ENCODE data around the gene CCDC102B.

Gene CCDC102B

GRCh38 chr18:68843473-68844089 lies 45.7 kb downstream of the CCDC102B start:
- Histone ChIP-seq H3K4me3 (ENCODE audit: low read depth in 1 of 2, low read length in 2 of 2) (no peak overlapping the region), H3K27ac (ENCODE audit: low read depth, low read length) (no peak overlapping the region), H3K9me3 (ENCODE audit: control insufficient read depth in 1 of 2, low read length in 2 of 2) (no peaks in the 10 kb centered on the region), H3K27me3 (ENCODE audit: control insufficient read depth in 1 of 2, insufficient read depth in 2 of 2, low read length in 2 of 2) (no peaks in the 10 kb centered on the region), H3K4me1 (ENCODE audit: control insufficient read depth in 1 of 2, insufficient read depth in 2 of 2, low read length in 2 of 2) (no peaks in the 10 kb centered on the region), H3K9ac (ENCODE audit: low read depth in 1 of 2, low read length in 2 of 2) (no peak overlapping the region), H3K36me3 (ENCODE audit: control insufficient read depth in 1 of 2, insufficient read depth in 2 of 2, low read length in 2 of 2) (no peaks in the 10 kb centered on the region)

- Histone ChIP-seq H3K27me3 (ENCODE audit: control insufficient read depth in 1 of 2, insufficient read depth in 2 of 2, low read length in 2 of 2) (no peaks in the 10 kb centered on the region), H3K4me1 (ENCODE audit: control insufficient read depth in 1 of 2, insufficient read depth in 2 of 2, low read length in 2 of 2) (no peaks in the 10 kb centered on the region), H3K36me3 (ENCODE audit: control insufficient read depth in 1 of 2, insufficient read depth in 2 of 2, low read length in 2 of 2) (no peaks in the 10 kb centered on the region), H3K4me3 (ENCODE audit: low read depth in 1 of 2, low read length in 2 of 2) (no peak overlapping the region), H3K27ac (ENCODE audit: low read depth, low read length) (no peak overlapping the region), H3K9me3 (ENCODE audit: control insufficient read depth in 1 of 2, low read length in 2 of 2) (no peaks in the 10 kb centered on the region), H3K9ac (ENCODE audit: low read depth in 1 of 2, low read length in 2 of 2) (no peak overlapping the region)
Observed at GRCh38 chr18:68847219-68847837, 49.4 kb downstream of the CCDC102B start.

- Histone ChIP-seq H3K4me3 (ENCODE audit: low read depth in 1 of 2, low read length in 2 of 2) (no peak overlapping the region), H3K9ac (ENCODE audit: low read depth in 1 of 2, low read length in 2 of 2) (no peak overlapping the region), H3K36me3 (ENCODE audit: control insufficient read depth in 1 of 2, insufficient read depth in 2 of 2, low read length in 2 of 2) (no peaks in the 10 kb centered on the region)
Observed at GRCh38 chr18:68848242-68848641, 50.4 kb downstream of the CCDC102B start.

GRCh38 chr18:68854786-68855391 lies 57.0 kb downstream of the CCDC102B start:
- Histone ChIP-seq H3K4me3 (ENCODE audit: low read depth in 1 of 2, low read length in 2 of 2) (no peak overlapping the region), H3K36me3 (ENCODE audit: control insufficient read depth in 1 of 2, insufficient read depth in 2 of 2, low read length in 2 of 2) (no peaks in the 10 kb centered on the region), H3K4me1 (ENCODE audit: control insufficient read depth in 1 of 2, insufficient read depth in 2 of 2, low read length in 2 of 2) (no peaks in the 10 kb centered on the region), H3K27me3 (ENCODE audit: control insufficient read depth in 1 of 2, insufficient read depth in 2 of 2, low read length in 2 of 2) (no peaks in the 10 kb centered on the region), H3K9ac (ENCODE audit: low read depth in 1 of 2, low read length in 2 of 2) (no peak overlapping the region), H3K27ac (ENCODE audit: low read depth, low read length) (no peak overlapping the region), H3K9me3 (ENCODE audit: control insufficient read depth in 1 of 2, low read length in 2 of 2) (no peaks in the 10 kb centered on the region)

More at GRCh38 chr18:68848242-68848641, 50.4 kb downstream of the CCDC102B start:
- no peaks in the 10 kb centered on the region for H3K4me1 ChIP-seq (ENCODE audit: control insufficient read depth in 1 of 2, insufficient read depth in 2 of 2, low read length in 2 of 2)
- H3K9me3 ChIP-seq (ENCODE audit: control insufficient read depth in 1 of 2, low read length in 2 of 2) = no peaks in the 10 kb centered on the region
- no peak overlapping the region for H3K27ac ChIP-seq (ENCODE audit: low read depth, low read length)
- no peaks in the 10 kb centered on the region for H3K27me3 ChIP-seq (ENCODE audit: control insufficient read depth in 1 of 2, insufficient read depth in 2 of 2, low read length in 2 of 2)

- no peak overlapping the region for H3K9ac ChIP-seq (ENCODE audit: low read depth in 1 of 2, low read length in 2 of 2)
- no peak overlapping the region for H3K4me3 ChIP-seq (ENCODE audit: low read depth in 1 of 2, low read length in 2 of 2)
- no peaks in the 10 kb centered on the region for H3K4me1 ChIP-seq (ENCODE audit: control insufficient read depth in 1 of 2, insufficient read depth in 2 of 2, low read length in 2 of 2)
- no peaks in the 10 kb centered on the region for H3K36me3 ChIP-seq (ENCODE audit: control insufficient read depth in 1 of 2, insufficient read depth in 2 of 2, low read length in 2 of 2)
- no peaks in the 10 kb centered on the region for H3K27me3 ChIP-seq (ENCODE audit: control insufficient read depth in 1 of 2, insufficient read depth in 2 of 2, low read length in 2 of 2)
- H3K27ac ChIP-seq (ENCODE audit: low read depth, low read length) = no peak overlapping the region
- no peaks in the 10 kb centered on the region for H3K9me3 ChIP-seq (ENCODE audit: control insufficient read depth in 1 of 2, low read length in 2 of 2)
Observed at GRCh38 chr18:68855491-68855890, 57.6 kb downstream of the CCDC102B start.

- Histone ChIP-seq H3K9ac (ENCODE audit: low read depth in 1 of 2, low read length in 2 of 2) (no peak overlapping the region), H3K36me3 (ENCODE audit: control insufficient read depth in 1 of 2, insufficient read depth in 2 of 2, low read length in 2 of 2) (no peaks in the 10 kb centered on the region), H3K9me3 (ENCODE audit: control insufficient read depth in 1 of 2, low read length in 2 of 2) (no peaks in the 10 kb centered on the region), H3K4me3 (ENCODE audit: low read depth in 1 of 2, low read length in 2 of 2) (no peak overlapping the region), H3K4me1 (ENCODE audit: control insufficient read depth in 1 of 2, insufficient read depth in 2 of 2, low read length in 2 of 2) (no peaks in the 10 kb centered on the region), H3K27ac (ENCODE audit: low read depth, low read length) (no peak overlapping the region), H3K27me3 (ENCODE audit: control insufficient read depth in 1 of 2, insufficient read depth in 2 of 2, low read length in 2 of 2) (no peaks in the 10 kb centered on the region)
Observed at GRCh38 chr18:68861365-68861764, 63.5 kb downstream of the CCDC102B start.

GRCh38 chr18:68865021-68865420 lies 67.1 kb downstream of the CCDC102B start:
- Histone ChIP-seq H3K9me3 (ENCODE audit: control insufficient read depth in 1 of 2, low read length in 2 of 2) (no peaks in the 10 kb centered on the region), H3K4me3 (ENCODE audit: low read depth in 1 of 2, low read length in 2 of 2) (no peak overlapping the region), H3K27me3 (ENCODE audit: control insufficient read depth in 1 of 2, insufficient read depth in 2 of 2, low read length in 2 of 2) (no peaks in the 10 kb centered on the region), H3K27ac (ENCODE audit: low read depth, low read length) (no peak overlapping the region), H3K9ac (ENCODE audit: low read depth in 1 of 2, low read length in 2 of 2) (no peak overlapping the region), H3K36me3 (ENCODE audit: control insufficient read depth in 1 of 2, insufficient read depth in 2 of 2, low read length in 2 of 2) (no peaks in the 10 kb centered on the region), H3K4me1 (ENCODE audit: control insufficient read depth in 1 of 2, insufficient read depth in 2 of 2, low read length in 2 of 2) (no peaks in the 10 kb centered on the region)

GRCh38 chr18:68865503-68865902 lies 67.6 kb downstream of the CCDC102B start:
- H3K36me3 ChIP-seq (ENCODE audit: control insufficient read depth in 1 of 2, insufficient read depth in 2 of 2, low read length in 2 of 2) = no peaks in the 10 kb centered on the region
- no peaks in the 10 kb centered on the region for H3K27me3 ChIP-seq (ENCODE audit: control insufficient read depth in 1 of 2, insufficient read depth in 2 of 2, low read length in 2 of 2)
- H3K9me3 ChIP-seq (ENCODE audit: control insufficient read depth in 1 of 2, low read length in 2 of 2) = no peaks in the 10 kb centered on the region
- no peaks in the 10 kb centered on the region for H3K4me1 ChIP-seq (ENCODE audit: control insufficient read depth in 1 of 2, insufficient read depth in 2 of 2, low read length in 2 of 2)
- no peak overlapping the region for H3K9ac ChIP-seq (ENCODE audit: low read depth in 1 of 2, low read length in 2 of 2)
- no peak overlapping the region for H3K4me3 ChIP-seq (ENCODE audit: low read depth in 1 of 2, low read length in 2 of 2)
- no peak overlapping the region for H3K27ac ChIP-seq (ENCODE audit: low read depth, low read length)

GRCh38 chr18:68873003-68873402 lies 75.1 kb downstream of the CCDC102B start:
- H3K9ac ChIP-seq (ENCODE audit: low read depth in 1 of 2, low read length in 2 of 2) = no peak overlapping the region
- no peak overlapping the region for H3K27ac ChIP-seq (ENCODE audit: low read depth, low read length)
- no peaks in the 10 kb centered on the region for H3K36me3 ChIP-seq (ENCODE audit: control insufficient read depth in 1 of 2, insufficient read depth in 2 of 2, low read length in 2 of 2)
- H3K4me3 ChIP-seq (ENCODE audit: low read depth in 1 of 2, low read length in 2 of 2) = no peak overlapping the region
- H3K4me1 ChIP-seq (ENCODE audit: control insufficient read depth in 1 of 2, insufficient read depth in 2 of 2, low read length in 2 of 2) = no peaks in the 10 kb centered on the region
- no peaks in the 10 kb centered on the region for H3K9me3 ChIP-seq (ENCODE audit: control insufficient read depth in 1 of 2, low read length in 2 of 2)
- H3K27me3 ChIP-seq (ENCODE audit: control insufficient read depth in 1 of 2, insufficient read depth in 2 of 2, low read length in 2 of 2) = no peaks in the 10 kb centered on the region

GRCh38 chr18:68874361-68874760 lies 76.5 kb downstream of the CCDC102B start:
- Histone ChIP-seq H3K27ac (ENCODE audit: low read depth, low read length) (no peak overlapping the region), H3K27me3 (ENCODE audit: control insufficient read depth in 1 of 2, insufficient read depth in 2 of 2, low read length in 2 of 2) (no peaks in the 10 kb centered on the region), H3K4me3 (ENCODE audit: low read depth in 1 of 2, low read length in 2 of 2) (no peak overlapping the region), H3K4me1 (ENCODE audit: control insufficient read depth in 1 of 2, insufficient read depth in 2 of 2, low read length in 2 of 2) (no peaks in the 10 kb centered on the region), H3K36me3 (ENCODE audit: control insufficient read depth in 1 of 2, insufficient read depth in 2 of 2, low read length in 2 of 2) (no peaks in the 10 kb centered on the region), H3K9me3 (ENCODE audit: control insufficient read depth in 1 of 2, low read length in 2 of 2) (no peaks in the 10 kb centered on the region), H3K9ac (ENCODE audit: low read depth in 1 of 2, low read length in 2 of 2) (no peak overlapping the region)

Measured in duodenal mucosa (tissue), 2 donors.